Adrenal gland (tissue), 5 donors: Measurements from ENCODE around the gene TET1.

Experiments used
- CTCF ChIP-seq, 6 experiments: fragments of 450-650 bp in 4 of 6; fragments of 200-600 bp in 2 of 6; sonication (generic) in 1 of 6; IDR thresholded peaks; 1 replicate in 5 of 6; 2 replicates in 1 of 6; pipeline versions ENCODE4 v1.5.1 to v1.8.0; 2016 to 2021; ENCODE audit warnings: antibody characterized with exemption in 6 of 6, mild to moderate bottlenecking in 2 of 6, moderate library complexity in 1 of 6
- POLR2A ChIP-seq, 2 donors: fragments of 450-650 bp; IDR thresholded peaks; one replicate each; pipeline ENCODE4 v1.6.1; 2017; ENCODE audit warnings: antibody characterized with exemption in 2 of 2, mild to moderate bottlenecking in 2 of 2, moderate library complexity in 1 of 2
- donor health status: DM: no; HTN: no; CAD: no.

GRCh38 chr10:68727146-68727545 is 167.0 kb downstream of the TET1 start:
- TF ChIP-seq POLR2A (IDR thresholded peaks at IDR 0.05) (no peak), CTCF (IDR thresholded peaks at IDR 0.05) (no peak)
